Posterior vena cava (tissue), 2 donors: ENCODE measurements around the gene PPP1R14B. TPM values are rescaled to one million over a fixed set of nuclear protein-coding genes. Genes with fewer than 3 reads are reported as not detected.
A peak's percentile ranks its signal among the peaks of the same experiment; 100 is the strongest.
"Not testable (repeated sequence)": the region's sequence is repeated elsewhere in the genome, so short reads cannot be mapped to it uniquely, and the experiment has no call there.

ENCODE experiments used
- DNase-seq: peaks from one replicate; pipeline ENCODE4 v3.0.0-alpha.2; 2020; ENCODE audit warnings: low spot score
- intact Hi-C, 2 donors: fragments of 100-400 bp; cut with DNase I; formaldehyde crosslinking; loops; one replicate each; pipeline versions ENCODE4 v1.14.1 to v1.14.2; 2022 to 2023
- total RNA-seq, 2 donors: library from RNA; stranded (reverse); fragmentation: NEBNext Ultra II Directional; extraction: Animal tissue kit (Norgen Biotek cat#: 25700); gene quantifications; one replicate each; pipeline ENCODE4 v1.2.1, GENCODE V29; 2021
- donor health status: DM: yes; HTN: yes; CAD: no.
- donor health status: DM: yes; HTN: yes; CAD: no.

The PPP1R14B gene
- total RNA-seq, 2 donors from 2014 or later = 102 to 190 TPM

GRCh38 chr11:64249563-64250414 is 3.0 kb upstream of the PPP1R14B start:
- DNase-seq = no peak
- intact Hi-C loops = loop anchor here in 1 of 2 donors (10.0 kb wide), 1 partner anchor 55 kb away; the partner anchor contains the start of genes CATSPERZ and ESRRA

DNA sequence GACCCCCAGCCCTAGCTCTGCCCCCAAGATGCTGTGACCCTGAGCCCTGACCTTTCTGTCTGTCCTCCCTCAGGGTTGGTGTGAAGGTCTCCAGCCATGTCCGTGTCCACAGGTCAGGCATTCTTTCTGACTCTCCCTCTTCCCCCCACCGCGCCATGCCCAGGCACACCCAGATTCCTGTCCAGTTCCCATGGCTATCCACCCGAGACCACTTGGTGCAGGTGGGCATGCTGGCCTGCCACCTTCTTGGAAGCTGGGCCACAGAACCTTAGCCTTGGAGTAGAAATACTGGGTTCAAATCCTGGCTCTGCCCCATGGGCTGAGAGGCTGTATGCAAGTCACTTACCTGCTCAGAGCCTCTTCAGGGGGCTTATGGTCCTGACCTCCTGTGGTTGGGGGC is 2.3 kb upstream of the PPP1R14B start:
- intact Hi-C loops = loop anchor here in 1 of 2 donors (10.0 kb wide), 1 partner anchor 56 kb away; the partner anchor contains the start of genes CATSPERZ and ESRRA
- no peak for DNase-seq

- no peak for DNase-seq
- intact Hi-C loops = loop anchor here in 1 of 2 donors (10.0 kb wide), 1 partner anchor 56 kb away; the partner anchor contains the start of genes CATSPERZ and ESRRA
These were observed 1.8 kb upstream of the PPP1R14B start for GRCh38 chr11:64248578-64248977.

GRCh38 chr11:64247729-64248531 is 1.2 kb upstream of the PPP1R14B start:
- intact Hi-C loops = loop anchor here in 1 of 2 donors (10.0 kb wide), 1 partner anchor 57 kb away; the partner anchor contains the start of genes CATSPERZ and ESRRA
- DNase-seq = no peak

- intact Hi-C loops = loop anchor here in 1 of 2 donors (10.0 kb wide), 1 partner anchor 58 kb away; the partner anchor contains the start of genes CATSPERZ and ESRRA
- DNase-seq = not testable (repeated sequence)
These were observed 197 bp downstream of the PPP1R14B start for GRCh38 chr11:64246621-64246870.

DNA sequence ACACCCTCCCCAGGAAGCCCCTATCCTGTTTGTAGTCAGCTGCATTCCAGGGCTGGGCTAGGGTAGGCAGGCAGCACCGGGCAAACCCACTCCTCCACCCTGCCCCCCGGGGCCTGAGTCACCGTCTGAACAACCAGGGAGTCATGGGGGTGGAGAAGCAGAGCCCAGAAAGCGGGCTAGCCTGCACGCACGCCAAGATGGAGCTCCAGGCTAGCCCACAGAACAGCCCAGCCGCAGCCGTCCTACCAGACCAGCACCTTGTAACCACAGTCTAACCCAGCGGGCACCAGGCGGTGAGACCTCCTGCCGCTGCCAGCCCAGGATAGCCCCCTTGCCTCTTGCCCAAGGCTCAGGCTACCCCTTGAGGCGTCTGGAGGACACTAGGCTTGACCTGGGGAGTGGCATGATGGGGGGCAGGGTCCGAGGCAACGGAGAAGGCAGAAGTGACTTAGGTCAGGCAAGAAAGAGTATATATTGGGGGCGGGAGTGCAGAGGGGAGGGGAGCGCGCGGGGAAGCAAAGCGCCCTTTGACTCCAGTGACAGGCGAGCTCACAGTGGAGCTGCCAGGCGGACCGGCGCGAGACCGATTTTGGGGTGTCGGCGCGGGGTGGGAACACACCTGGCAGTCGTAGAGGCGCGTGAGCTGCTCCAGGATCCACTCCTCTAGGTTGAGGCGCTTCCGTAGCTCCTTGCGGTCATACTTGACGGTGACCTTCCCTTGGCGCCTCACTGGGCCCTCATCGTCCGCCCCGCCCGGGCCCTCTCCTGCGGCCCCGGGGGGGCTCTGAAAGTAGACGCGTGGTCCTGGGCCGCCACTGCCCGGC is 734 bp downstream of the PPP1R14B start:
- intact Hi-C loops = loop anchor here in 1 of 2 donors (10.0 kb wide), 1 partner anchor 59 kb away; the partner anchor contains the start of genes CATSPERZ and ESRRA
- DNase-seq = peak; percentile 95

GRCh38 chr11:64245401-64245796 is 1.3 kb downstream of the PPP1R14B start:
- no peak for DNase-seq

GRCh38 chr11:64244966-64245365 is 1.8 kb downstream of the PPP1R14B start:
- intact Hi-C loops = loop anchor here in 1 of 2 donors (10.0 kb wide), 1 partner anchor 60 kb away; the partner anchor contains the start of genes CATSPERZ and ESRRA
- DNase-seq = no peak

More at GRCh38 chr11:64245401-64245796, 1.3 kb downstream of the PPP1R14B start:
- intact Hi-C loops = loop anchor here in 1 of 2 donors (10.0 kb wide), 1 partner anchor 59 kb away; the partner anchor contains the start of genes CATSPERZ and ESRRA

DNA sequence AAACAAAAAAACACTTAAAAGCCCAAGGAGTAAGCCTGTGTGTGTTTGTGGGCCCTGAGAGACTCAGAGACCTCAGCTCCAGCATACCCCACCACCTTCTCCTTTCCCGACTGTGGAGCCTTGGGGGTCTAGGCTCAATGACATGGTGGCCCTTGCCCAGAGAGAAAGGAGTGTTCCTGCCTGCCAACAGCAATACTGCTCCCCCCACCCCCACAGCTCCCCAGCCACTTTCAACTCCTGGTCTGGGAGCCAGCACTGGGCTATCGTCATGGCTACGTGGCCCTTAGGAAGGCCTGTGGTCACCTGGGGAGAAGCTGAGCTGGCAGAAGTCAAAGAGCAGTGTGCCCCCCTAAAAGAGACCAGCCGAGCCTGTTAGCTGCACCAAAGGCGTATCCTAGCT is 2.6 kb downstream of the PPP1R14B start:
- intact Hi-C loops = loop anchor here in 1 of 2 donors (10.0 kb wide), 1 partner anchor 61 kb away; the partner anchor contains the start of genes CATSPERZ and ESRRA
- DNase-seq = no peak

- no peak for DNase-seq
- intact Hi-C loops = loop anchor here in 1 of 2 donors (10.0 kb wide), 1 partner anchor 61 kb away; the partner anchor contains the start of genes CATSPERZ and ESRRA
These were observed 3.4 kb downstream of the PPP1R14B start for GRCh38 chr11:64243236-64243854.

- peak; percentile 89 for DNase-seq
- intact Hi-C loops = loop anchor here in 1 of 2 donors (10.0 kb wide), 1 partner anchor 63 kb away; the partner anchor contains the start of genes CATSPERZ and ESRRA
These were observed 5.0 kb downstream of the PPP1R14B start for GRCh38 chr11:64241491-64242374.

GRCh38 chr11:64241241-64241490 is 5.6 kb downstream of the PPP1R14B start:
- DNase-seq = peak; percentile 100
- intact Hi-C loops = loop anchor here in 1 of 2 donors (10.0 kb wide), 1 partner anchor 64 kb away; the partner anchor contains the start of genes CATSPERZ and ESRRA

DNA sequence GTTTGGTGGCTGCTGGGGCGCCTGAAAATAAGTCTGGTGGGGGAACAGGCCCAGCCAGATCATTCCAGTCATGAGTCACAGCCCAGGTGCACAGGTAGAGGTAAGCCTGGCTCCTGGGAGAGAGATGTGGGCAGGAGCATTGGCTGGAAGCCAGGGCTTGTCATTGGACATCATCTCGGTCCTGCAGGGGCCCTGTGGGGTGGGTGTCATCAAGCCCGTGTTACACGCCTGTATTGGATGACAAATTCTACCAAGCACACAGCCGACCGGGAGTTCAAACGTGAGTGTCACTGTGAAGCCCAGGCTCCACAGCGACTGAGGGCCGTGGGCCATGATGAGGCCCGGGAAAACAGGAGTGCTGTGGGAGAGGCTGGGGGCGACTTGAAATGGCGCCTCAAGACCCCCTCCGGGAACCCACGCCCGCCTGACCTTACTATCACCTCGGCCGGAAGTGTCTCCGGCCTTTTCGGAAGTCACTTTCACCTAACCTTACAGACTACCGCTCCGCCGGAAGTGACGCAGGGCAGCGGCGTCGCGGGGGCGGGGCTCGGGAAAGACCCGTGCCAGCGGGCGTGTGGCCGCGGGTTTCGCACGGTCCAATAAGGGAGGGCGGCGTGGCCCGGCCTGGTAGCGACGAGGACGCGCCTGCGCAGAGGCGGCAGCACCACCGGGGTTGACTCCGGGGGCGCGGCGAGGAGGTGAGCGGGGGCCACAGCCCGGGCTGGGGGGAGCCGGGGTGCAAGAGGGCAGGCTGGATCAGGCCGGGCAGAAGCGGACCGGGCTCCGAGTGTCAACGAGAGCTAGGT is 6.1 kb downstream of the PPP1R14B start, which contains the start of gene FKBP2:
Gene FKBP2 (plus strand): TSS at position 661 of the 806 bp plus-strand sequence. CDS start 1,293 bp downstream, outside the sequence.
- peak; percentile 99 for DNase-seq
- intact Hi-C loops = loop anchor here in 1 of 2 donors (10.0 kb wide), 1 partner anchor 64 kb away; the partner anchor contains the start of genes CATSPERZ and ESRRA

DNA sequence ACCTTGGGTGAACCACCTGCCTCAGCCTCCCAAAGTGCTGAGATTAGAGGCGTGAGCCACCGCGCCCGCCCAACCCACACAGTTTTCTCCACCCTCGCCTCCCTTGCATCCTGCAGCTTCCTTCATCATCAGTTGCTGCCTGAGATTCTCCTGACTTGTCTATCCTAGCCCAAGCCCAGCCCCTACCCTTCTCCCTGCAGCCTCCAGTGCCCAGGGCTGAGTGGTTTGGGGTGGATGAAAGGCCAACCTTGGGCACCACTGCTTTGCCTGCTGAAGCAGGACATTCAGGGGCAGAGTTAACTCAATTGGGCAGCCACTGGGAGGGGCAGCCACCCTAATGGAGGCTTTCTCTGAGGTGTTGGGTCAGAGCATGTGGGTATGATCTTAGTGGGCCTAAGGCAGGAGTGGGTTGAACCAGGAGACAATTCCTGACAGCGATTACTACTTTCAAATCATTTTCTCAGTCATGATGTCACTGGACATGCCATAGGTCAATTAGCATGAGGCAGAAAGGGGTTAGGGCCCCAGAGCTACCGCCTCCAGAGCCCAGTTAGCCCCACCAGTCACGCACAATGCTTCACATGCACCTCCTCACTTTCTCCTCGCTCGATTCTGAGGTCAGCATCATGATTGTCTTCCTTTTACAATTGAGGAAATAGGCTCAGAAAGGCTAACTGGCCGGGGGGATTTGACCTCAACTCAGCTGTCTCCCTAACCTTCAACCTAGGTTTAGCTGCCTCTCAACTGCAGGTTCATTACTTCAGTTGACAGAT is 6.9 kb downstream of the PPP1R14B start:
- no peak for DNase-seq
- intact Hi-C loops = loop anchor here in 1 of 2 donors (10.0 kb wide), 1 partner anchor 65 kb away; the partner anchor contains the start of genes CATSPERZ and ESRRA

- DNase-seq = no peak
- intact Hi-C loops = no loop called here
These were observed 7.7 kb downstream of the PPP1R14B start for GRCh38 chr11:64238999-64239398.
